H1 (cell line): ENCODE results near the gene RNF2. TPM values are rescaled to one million over a fixed set of nuclear protein-coding genes. Genes with fewer than 3 reads are reported as not detected.

ENCODE experiments used
- CTCF ChIA-PET: fragments of 300-600 bp; sonication (Branson Sonifier 250); formaldehyde crosslinking; loops from one replicate; lab custom pipeline; 2021; ENCODE audit not compliant: partially characterized antibody; lab: Charles Lee
- POLR2A ChIA-PET: fragments of 300-600 bp; sonication (Branson Sonifier 250); formaldehyde crosslinking; loops from one replicate; lab custom pipeline; 2021; ENCODE audit warnings: inconsistent platforms; ENCODE audit not compliant: partially characterized antibody; lab: Charles Lee
- DNase-seq, 2 experiments: peaks; one replicate each; pipeline versions ENCODE4 v3.0.0 to v3.0.0-alpha.2; 2010 to 2022; ENCODE audit warnings: low spot score in 2 of 2, low read depth in 1 of 2, mixed read lengths in 1 of 2
- FAIRE-seq: peaks from 2 replicates; lab custom pipeline; 2011; peaks lifted over from hg19 to GRCh38; lab: Jason Lieb, UNC
- H2AFZ ChIP-seq: 2 replicates; pipeline ENCODE4 v1.8.1; 2012; ENCODE audit warnings: low read length, inconsistent platforms
- H2AK5ac ChIP-seq: 2 replicates; pipeline ENCODE4 v1.6.1; 2013; ENCODE audit warnings: low read depth, low read length
- H2BK120ac ChIP-seq: replicated peaks from 2 replicates; pipeline ENCODE3; 2013; ENCODE audit warnings: low read depth, low read length, inconsistent platforms
- H2BK12ac ChIP-seq: 2 replicates; pipeline ENCODE4 v1.6.1; 2013; ENCODE audit warnings: low read depth, low read length
- H2BK15ac ChIP-seq: 2 replicates; pipeline ENCODE4 v1.6.1; 2013; ENCODE audit warnings: low read length
- H2BK20ac ChIP-seq: 2 replicates; pipeline ENCODE4 v1.6.1; 2013; ENCODE audit warnings: low read length
- H2BK5ac ChIP-seq: 2 replicates; pipeline ENCODE4 v1.6.1; 2013; ENCODE audit warnings: low read depth, low read length
- H3K14ac ChIP-seq: 2 replicates; pipeline ENCODE4 v1.6.1; 2013; ENCODE audit warnings: inconsistent platforms; ENCODE audit not compliant: insufficient read length
- H3K18ac ChIP-seq: 2 replicates; pipeline ENCODE4 v1.6.1; 2013; ENCODE audit warnings: low read length; ENCODE audit errors: extremely low read depth
- H3K23ac ChIP-seq: 2 replicates; pipeline ENCODE4 v1.6.1; 2013; ENCODE audit warnings: inconsistent platforms; ENCODE audit not compliant: insufficient read length
- H3K23me2 ChIP-seq: 2 replicates; pipeline ENCODE4 v1.6.1; 2013; ENCODE audit warnings: low read depth, low read length
- H3K27ac ChIP-seq: 2 replicates; pipeline ENCODE4 v1.6.1; 2011; ENCODE audit warnings: low read depth, low read length, inconsistent platforms
- H3K27me3 ChIP-seq, 4 experiments: replicated peaks in 1 of 4; 1 replicate in 1 of 4; 2 replicates in 3 of 4; pipeline versions ENCODE4 v1.6.1 to v1.8.1; 2011 to 2013; ENCODE audit warnings: low read length in 3 of 4, mild to moderate bottlenecking in 3 of 4, inconsistent platforms in 2 of 4, mixed read lengths in 2 of 4, moderate library complexity in 1 of 4; ENCODE audit not compliant: control insufficient read depth in 3 of 4, insufficient read depth in 3 of 4; ENCODE audit errors: extremely low read depth in 1 of 4
- H3K36me3 ChIP-seq, 4 experiments: 2 replicates each; pipeline versions ENCODE4 v1.6.1 to v1.8.1; 2011 to 2013; ENCODE audit warnings: mild to moderate bottlenecking in 4 of 4, low read length in 3 of 4, moderate library complexity in 2 of 4, control low read depth in 1 of 4, inconsistent platforms in 1 of 4; ENCODE audit not compliant: insufficient read depth in 4 of 4, control insufficient read depth in 2 of 4
- H3K4ac ChIP-seq: replicated peaks from 2 replicates; pipeline ENCODE3; 2013; ENCODE audit warnings: low read length, low read depth, mixed read lengths, inconsistent platforms; ENCODE audit not compliant: insufficient read length
- H3K4me1 ChIP-seq, 4 experiments: replicated peaks in 1 of 4; 1 replicate in 1 of 4; 2 replicates in 3 of 4; pipeline versions ENCODE4 v1.6.1 to v1.8.1; 2011 to 2013; ENCODE audit warnings: low read length in 3 of 4, inconsistent platforms in 2 of 4, mixed read lengths in 1 of 4; ENCODE audit not compliant: insufficient read depth in 4 of 4, control insufficient read depth in 3 of 4
- H3K4me2 ChIP-seq, 2 experiments: 2 replicates each; pipeline versions ENCODE4 v1.6.1 to v1.8.1; 2011 to 2013; ENCODE audit warnings: low read depth in 2 of 2, low read length in 2 of 2, control low read depth in 1 of 2, inconsistent platforms in 1 of 2, mild to moderate bottlenecking in 1 of 2; ENCODE audit not compliant: insufficient read depth in 1 of 2
- H3K4me3 ChIP-seq, 4 experiments: fragments of 200-600, 300-600 bp in 1 of 4; sonication (generic), shearing (Covaris generic), sonication (Bioruptor Twin) in 1 of 4; 2 replicates each; pipeline versions ENCODE4 v1.5.1 to v1.8.1; 2011 to 2016; ENCODE audit warnings: low read length in 4 of 4, low read depth in 3 of 4, control low read depth in 2 of 4, inconsistent platforms in 2 of 4, mild to moderate bottlenecking in 2 of 4, mixed read lengths in 1 of 4, moderate library complexity in 1 of 4; ENCODE audit not compliant: insufficient read depth in 2 of 4; ENCODE audit errors: extremely low read depth in 1 of 4
- H3K56ac ChIP-seq: replicated peaks from 2 replicates; pipeline ENCODE3; 2013; ENCODE audit warnings: low read depth, mild to moderate bottlenecking, mixed read lengths, low read length, inconsistent platforms; ENCODE audit not compliant: insufficient read length
- H3K79me1 ChIP-seq: 2 replicates; pipeline ENCODE4 v1.6.1; 2013; ENCODE audit warnings: low read depth, low read length, control low read depth
- H3K79me2 ChIP-seq, 2 experiments: 2 replicates each; pipeline versions ENCODE4 v1.6.1 to v1.8.1; 2012 to 2013; ENCODE audit warnings: low read length in 2 of 2, mild to moderate bottlenecking in 2 of 2, inconsistent platforms in 1 of 2; ENCODE audit not compliant: insufficient read depth in 2 of 2, control insufficient read depth in 1 of 2
- H3K9ac ChIP-seq, 4 experiments: replicated peaks in 1 of 4; 1 replicate in 1 of 4; 2 replicates in 3 of 4; pipeline versions ENCODE4 v1.6.1 to v1.8.1; 2011 to 2013; ENCODE audit warnings: low read depth in 3 of 4, low read length in 3 of 4, control low read depth in 2 of 4, mild to moderate bottlenecking in 2 of 4, moderate library complexity in 2 of 4, inconsistent platforms in 1 of 4; ENCODE audit errors: extremely low read depth in 1 of 4
- H3K9me3 ChIP-seq, 2 experiments: 2 replicates each; pipeline versions ENCODE4 v1.6.1 to v1.8.1; 2012 to 2013; ENCODE audit warnings: mild to moderate bottlenecking in 2 of 2, moderate library complexity in 2 of 2, control low read depth in 1 of 2, inconsistent platforms in 1 of 2, low read depth in 1 of 2, low read length in 1 of 2, mixed read lengths in 1 of 2; ENCODE audit not compliant: insufficient read depth in 2 of 2
- H4K20me1 ChIP-seq, 2 experiments: replicated peaks in 1 of 2; 2 replicates each; pipeline versions ENCODE3 to v1.8.1; 2011 to 2013; ENCODE audit warnings: inconsistent platforms in 2 of 2, low read length in 2 of 2, mild to moderate bottlenecking in 1 of 2; ENCODE audit not compliant: insufficient read depth in 2 of 2, control insufficient read depth in 1 of 2
- H4K5ac ChIP-seq: 2 replicates; pipeline ENCODE4 v1.6.1; 2013; ENCODE audit warnings: low read length, low read depth, mixed read lengths, inconsistent platforms; ENCODE audit not compliant: insufficient read length
- H4K8ac ChIP-seq: 2 replicates; pipeline ENCODE4 v1.8.0; 2013; ENCODE audit warnings: mild to moderate bottlenecking, moderate library complexity, low read length, inconsistent platforms; ENCODE audit not compliant: insufficient read depth; ENCODE audit errors: extremely low read depth
- H4K91ac ChIP-seq: replicated peaks from 2 replicates; pipeline ENCODE3; 2013; ENCODE audit warnings: low read length, mixed read lengths, inconsistent platforms; ENCODE audit not compliant: insufficient read length
- BCL11A ChIP-seq, 2 experiments: IDR thresholded peaks; one replicate each; pipeline ENCODE4 v1.6.1; 2011; ENCODE audit warnings: low read depth in 2 of 2, low read length in 2 of 2, mild to moderate bottlenecking in 2 of 2
- EGR1 ChIP-seq: IDR thresholded peaks from 2 replicates; pipeline ENCODE4 v1.6.1; 2011; ENCODE audit warnings: low read depth, low read length, borderline replicate concordance
- POU5F1 ChIP-seq: IDR thresholded peaks from 2 replicates; pipeline ENCODE4 v1.6.1; 2011; ENCODE audit warnings: low read depth, mild to moderate bottlenecking, low read length, moderate library complexity
- RNF2 ChIP-seq: fragments of 200-900, 300-1000 bp; sonication (generic); IDR thresholded peaks from 2 replicates; pipeline ENCODE4 v1.7.1; 2016; ENCODE audit warnings: borderline replicate concordance, low read depth, mild to moderate bottlenecking, antibody characterized with exemption, low read length; ENCODE audit not compliant: poor library complexity, severe bottlenecking; ENCODE audit errors: missing control alignments
- whole genome bisulfite sequencing, 2 experiments: shearing (Covaris generic) in 1 of 2; methylation state at CpG; one replicate each; pipeline versions ENCODE4 v1.1.6 to v1.1.7; 2013 to 2015; ENCODE audit warnings: low lambda C conversion rate in 2 of 2, mixed read lengths in 2 of 2, inconsistent platforms in 1 of 2, low coverage in 1 of 2, missing lambda C conversion rate in 1 of 2; ENCODE audit not compliant: insufficient replicate concordance in 2 of 2, insufficient coverage in 1 of 2, insufficient read length in 1 of 2; ENCODE audit errors: extremely low coverage in 1 of 2, missing lambda C conversion rate in 1 of 2; 5-methylcytosine and 5-hydroxymethylcytosine counted together
- polyA plus RNA-seq, 7 experiments: library from polyadenylated mRNA; depleted of rRNA in 3 of 7; stranded (reverse) in 5 of 7; unstranded in 2 of 7; fragments of >200 nt in 5 of 7; fragments of 200-250 nt in 2 of 7; gene quantifications; 1 replicate in 5 of 7; 2 replicates in 1 of 7; 4 replicates in 1 of 7; pipeline versions ENCODE4 v1.2.1 to v1.2.3, GENCODE V29; 2011 to 2013; ENCODE audit warnings: missing spikeins in 2 of 7, mixed read lengths in 2 of 7
- total RNA-seq: library from RNA; stranded (reverse); fragmentation: NEBNext Ultra II Directional; extraction: Animal tissue kit (Norgen Biotek cat#: 25700); gene quantifications from 2 replicates; pipeline ENCODE4 v1.2.1, GENCODE V29; 2021
- TF ChIP-seq, protein P1 (sequence below): IDR thresholded peaks from 2 replicates; pipeline ENCODE4 v1.6.1; 2012; ENCODE audit warnings: inconsistent platforms

Gene RNF2
- total and polyA plus RNA-seq, 2 of the 8 experiments (the other 6 are each of a cell fraction or from before 2014, with no cell fraction given): 28.9 to 58.9 TPM

DNA sequence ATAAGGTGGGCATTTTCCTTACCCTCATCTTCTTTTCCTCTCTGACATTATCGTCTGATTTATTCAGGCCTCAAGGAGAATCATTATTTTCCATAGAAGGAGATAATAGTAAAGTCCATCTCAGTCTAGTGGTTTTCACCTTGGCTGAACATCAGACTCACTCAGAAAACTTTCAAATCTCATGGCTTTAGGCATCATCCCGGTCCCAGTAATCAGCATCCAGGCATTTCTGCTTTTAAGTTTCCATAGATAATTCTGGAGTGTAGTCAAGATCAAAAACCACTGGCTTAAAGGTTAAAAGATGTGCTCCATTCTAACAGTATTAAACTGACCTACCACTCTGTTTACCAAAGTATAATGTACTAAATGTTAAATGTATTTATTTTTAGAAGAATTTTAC is 49.4 kb downstream of the RNF2 start:
- no peak overlapping the region for H2BK15ac ChIP-seq
- no peak for FAIRE-seq
- WGBS, 2 experiments: 97% methylated on average over 2 of the region's 2 CpGs; no CpG with 5 or more reads in 1 of the 2 experiments
- TF ChIP-seq BCL11A (IDR thresholded peaks at IDR 0.05; ENCODE audit: low read depth in 2 of 2, low read length in 2 of 2): no peak
- TF ChIP-seq EGR1: no peak
- no peak for TF ChIP-seq RNF2
- no peak for TF ChIP-seq POU5F1
- TF ChIP-seq, protein P1, sequence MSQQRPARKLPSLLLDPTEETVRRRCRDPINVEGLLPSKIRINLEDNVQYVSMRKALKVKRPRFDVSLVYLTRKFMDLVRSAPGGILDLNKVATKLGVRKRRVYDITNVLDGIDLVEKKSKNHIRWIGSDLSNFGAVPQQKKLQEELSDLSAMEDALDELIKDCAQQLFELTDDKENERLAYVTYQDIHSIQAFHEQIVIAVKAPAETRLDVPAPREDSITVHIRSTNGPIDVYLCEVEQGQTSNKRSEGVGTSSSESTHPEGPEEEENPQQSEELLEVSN: no peak

More for the DNA sequence above, 49.4 kb downstream of the RNF2 start:
- Histone ChIP-seq H2AK5ac (no peak overlapping the region), H3K14ac (no peak overlapping the region), H3K4me2 (no peak overlapping the region), H2BK120ac (no peak overlapping the region), H4K20me1 (peaks cover 0 to 2% of the 10 kb centered on the region in 2 experiments), H3K4me1 (no peaks in the 10 kb centered on the region), H4K5ac (no peak overlapping the region), H2BK12ac (no peak overlapping the region), H3K9me3 (no peaks in the 10 kb centered on the region), H3K23ac (no peak overlapping the region), H4K91ac (no peak overlapping the region), H3K36me3 (peaks cover 3 to 48% (median 8%) of the 10 kb centered on the region in 4 experiments; a peak in 7 of 8 replicates), H3K79me2 (no peaks in the 10 kb centered on the region), H2BK20ac (no peak overlapping the region), H3K23me2 (no peaks in the 10 kb centered on the region), H3K4me3 (no peak overlapping the region), H3K27me3 (no peaks in the 10 kb centered on the region), H3K79me1 (no peaks in the 10 kb centered on the region), H3K56ac (no peak overlapping the region), H3K27ac (no peak overlapping the region), H2BK5ac (no peak overlapping the region), H2AFZ (no peak overlapping the region), H3K4ac (no peak overlapping the region), H3K18ac (no peak overlapping the region), H3K9ac (no peak overlapping the region), H4K8ac (no peak overlapping the region)
- CTCF ChIA-PET: no interaction called here
- DNase-seq: no peak
- POLR2A ChIA-PET: no interaction called here
